ENCODE measurements around the gene CLMP. TPM values are rescaled to one million over a fixed set of nuclear protein-coding genes. Genes with fewer than 3 reads are reported as not detected.
"Not testable (repeated sequence)": the region's sequence is repeated elsewhere in the genome, so short reads cannot be mapped to it uniquely, and the experiment has no call there.

The CLMP gene
- total and polyA plus RNA-seq, 3 donors from 2014 or later = 6.0 to 6.5 (median 6.3) TPM

DNA sequence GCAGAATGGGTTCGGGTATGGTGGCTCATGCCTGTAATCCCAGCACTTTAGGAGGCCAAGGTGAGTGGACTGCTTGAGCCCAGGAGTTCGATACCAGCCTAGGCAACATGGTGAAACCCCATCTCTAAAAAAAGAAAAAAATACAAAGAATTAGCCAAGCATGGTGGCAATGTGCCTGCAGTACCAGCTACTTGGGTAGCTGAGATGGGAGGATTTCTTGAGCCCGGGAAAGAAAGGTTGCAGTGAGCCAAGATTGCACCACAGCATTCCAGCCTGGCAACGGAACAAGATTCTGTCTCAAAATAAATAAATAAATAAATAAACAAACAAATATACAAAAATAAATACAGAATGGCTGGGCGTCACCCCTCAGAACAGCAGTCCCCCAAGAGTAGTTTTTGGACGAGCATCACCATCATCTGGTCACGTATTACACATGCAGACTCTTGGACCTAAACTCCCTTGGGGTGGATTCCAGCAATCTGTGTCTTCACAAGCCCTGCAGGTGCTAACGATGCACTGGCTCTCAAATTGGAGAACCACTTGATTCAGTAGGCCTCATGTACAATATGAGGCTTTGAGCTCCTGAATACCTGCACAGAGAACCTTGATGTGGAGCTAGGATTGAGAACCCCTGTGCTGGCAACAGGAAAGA lies 33.5 kb downstream of the CLMP start:
- TF ChIP-seq, protein P1, sequence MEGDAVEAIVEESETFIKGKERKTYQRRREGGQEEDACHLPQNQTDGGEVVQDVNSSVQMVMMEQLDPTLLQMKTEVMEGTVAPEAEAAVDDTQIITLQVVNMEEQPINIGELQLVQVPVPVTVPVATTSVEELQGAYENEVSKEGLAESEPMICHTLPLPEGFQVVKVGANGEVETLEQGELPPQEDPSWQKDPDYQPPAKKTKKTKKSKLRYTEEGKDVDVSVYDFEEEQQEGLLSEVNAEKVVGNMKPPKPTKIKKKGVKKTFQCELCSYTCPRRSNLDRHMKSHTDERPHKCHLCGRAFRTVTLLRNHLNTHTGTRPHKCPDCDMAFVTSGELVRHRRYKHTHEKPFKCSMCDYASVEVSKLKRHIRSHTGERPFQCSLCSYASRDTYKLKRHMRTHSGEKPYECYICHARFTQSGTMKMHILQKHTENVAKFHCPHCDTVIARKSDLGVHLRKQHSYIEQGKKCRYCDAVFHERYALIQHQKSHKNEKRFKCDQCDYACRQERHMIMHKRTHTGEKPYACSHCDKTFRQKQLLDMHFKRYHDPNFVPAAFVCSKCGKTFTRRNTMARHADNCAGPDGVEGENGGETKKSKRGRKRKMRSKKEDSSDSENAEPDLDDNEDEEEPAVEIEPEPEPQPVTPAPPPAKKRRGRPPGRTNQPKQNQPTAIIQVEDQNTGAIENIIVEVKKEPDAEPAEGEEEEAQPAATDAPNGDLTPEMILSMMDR (IDR thresholded peaks at IDR 0.05) = no peak
- TF ChIP-seq POLR2A (IDR thresholded peaks at IDR 0.05) = no peak
- no peaks in the 10 kb centered on the region for H3K4me1 ChIP-seq
- DNase-seq = no peak
- H3K27ac ChIP-seq = no peak overlapping the region
- no peaks in the 10 kb centered on the region for H3K9me3 ChIP-seq
- 78 to 93% methylated on average over 8 of the region's 8 CpGs for WGBS, 2 donors
- H3K27me3 ChIP-seq = no peaks in the 10 kb centered on the region
- intact Hi-C loops (cut with DNase I; ENCODE audit: low total_unique reads) = no loop called here
- H3K4me3 ChIP-seq = no peak overlapping the region
- no peaks in the 10 kb centered on the region for H3K36me3 ChIP-seq (ENCODE audit: low read depth, missing control alignments)

DNA sequence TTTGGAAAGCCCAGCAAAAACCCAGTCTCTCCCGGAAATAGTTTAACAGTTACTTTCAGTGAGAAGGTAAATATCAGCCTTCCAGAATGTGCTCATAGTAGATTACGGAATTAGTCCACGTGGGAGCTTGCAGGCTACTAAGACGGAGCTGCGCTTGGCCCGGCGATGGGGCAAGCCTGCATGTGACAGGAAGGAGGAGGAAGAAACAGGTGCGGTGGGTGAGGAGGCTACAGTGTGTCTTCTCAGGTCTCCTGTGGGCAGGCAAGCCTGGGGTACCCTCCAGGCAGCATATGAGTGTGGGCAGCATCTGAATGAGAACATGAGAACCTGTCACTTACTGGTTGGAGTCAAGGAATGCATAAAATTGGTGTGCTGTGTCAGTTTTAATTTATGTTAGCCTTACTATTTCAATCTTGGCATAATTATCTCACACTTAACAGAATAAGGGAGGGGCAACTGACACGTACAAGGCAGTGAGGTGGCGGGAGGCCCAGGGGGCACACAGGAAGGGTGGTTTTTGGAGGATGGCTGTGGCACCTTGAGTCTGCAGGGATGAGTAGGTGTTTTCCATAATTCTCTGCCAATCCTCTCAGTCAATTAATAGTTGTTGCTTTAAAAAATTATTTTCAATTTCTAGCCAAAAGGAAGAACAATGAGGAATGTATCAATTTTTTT lies 35.7 kb downstream of the CLMP start:
- 89% methylated on average over 10 of the region's 10 CpGs for WGBS, 2 donors
- DNase-seq = no peak
- Histone ChIP-seq H3K9me3 (no peaks in the 10 kb centered on the region), H3K27me3 (no peaks in the 10 kb centered on the region), H3K27ac (no peak overlapping the region), H3K4me3 (no peak overlapping the region), H3K4me1 (no peaks in the 10 kb centered on the region), H3K36me3 (ENCODE audit: low read depth, missing control alignments) (no peaks in the 10 kb centered on the region)
- intact Hi-C loops (cut with DNase I; ENCODE audit: low total_unique reads) = no loop called here
- TF ChIP-seq POLR2A (IDR thresholded peaks at IDR 0.05) = no peak
- TF ChIP-seq, protein P1 (IDR thresholded peaks at IDR 0.05) = no peak

GRCh38 chr11:123158033-123159003 lies 36.7 kb downstream of the CLMP start:
- H3K36me3 ChIP-seq (ENCODE audit: low read depth, missing control alignments) = no peaks in the 10 kb centered on the region
- H3K27ac ChIP-seq = no peak overlapping the region
- no peaks in the 10 kb centered on the region for H3K4me1 ChIP-seq
- WGBS, 2 donors = 92% methylated on average over 11 of the region's 11 CpGs
- no peak for DNase-seq
- H3K4me3 ChIP-seq = no peak overlapping the region
- no peak for TF ChIP-seq POLR2A (IDR thresholded peaks at IDR 0.05)
- TF ChIP-seq, protein P1 (IDR thresholded peaks at IDR 0.05) = no peak
- intact Hi-C loops (cut with DNase I; ENCODE audit: low total_unique reads) = no loop called here
- no peaks in the 10 kb centered on the region for H3K9me3 ChIP-seq
- H3K27me3 ChIP-seq = no peaks in the 10 kb centered on the region

DNA sequence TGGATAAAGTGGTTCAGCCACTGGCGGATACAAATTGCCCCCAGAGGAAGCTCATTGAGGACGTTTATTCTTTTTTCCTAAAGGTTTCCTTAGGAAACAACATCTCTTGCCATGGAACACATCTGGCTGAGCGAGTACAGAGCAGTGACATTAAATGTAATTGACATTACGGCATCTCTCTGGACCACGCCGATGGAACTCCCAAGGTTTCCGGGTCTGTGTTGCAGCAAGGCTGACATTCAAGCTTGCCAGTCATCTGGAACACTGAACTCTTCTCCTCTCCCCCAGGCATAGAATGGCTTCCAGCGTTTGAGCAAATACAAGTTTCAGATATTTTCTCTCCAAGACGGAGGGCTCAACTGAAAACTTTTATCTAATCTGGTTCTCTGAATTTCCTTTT lies 42.1 kb downstream of the CLMP start:
- no peak for DNase-seq
- Histone ChIP-seq H3K27me3 (no peaks in the 10 kb centered on the region), H3K4me1 (no peaks in the 10 kb centered on the region), H3K27ac (no peak overlapping the region), H3K4me3 (no peak overlapping the region), H3K9me3 (no peaks in the 10 kb centered on the region), H3K36me3 (ENCODE audit: low read depth, missing control alignments) (no peaks in the 10 kb centered on the region)
- intact Hi-C loops (cut with DNase I; ENCODE audit: low total_unique reads) = no loop called here
- TF ChIP-seq, protein P1 (IDR thresholded peaks at IDR 0.05) = no peak
- TF ChIP-seq POLR2A (IDR thresholded peaks at IDR 0.05) = no peak
- WGBS, 2 donors = 72 to 83% methylated on average over 9 of the region's 9 CpGs

GRCh38 chr11:123152346-123152745 lies 42.7 kb downstream of the CLMP start:
- H3K36me3 ChIP-seq (ENCODE audit: low read depth, missing control alignments) = not testable (repeated sequence)
- WGBS, 2 donors = 95 to 97% methylated on average over 5 of the region's 5 CpGs

More at GRCh38 chr11:123152346-123152745, 42.7 kb downstream of the CLMP start:
- H3K27me3 ChIP-seq; intact Hi-C loops (cut with DNase I; ENCODE audit: low total_unique reads); DNase-seq; H3K4me1 ChIP-seq; H3K27ac ChIP-seq; H3K4me3 ChIP-seq; H3K9me3 ChIP-seq: not testable (repeated sequence)

Data from testis (tissue), 3 donors.